GM20431 (cell line): ENCODE results near the gene ITGA2.

Experiments
- in situ Hi-C: fragments of 300-500 bp; cut with MseI, MboI; formaldehyde crosslinking; loops from one replicate; pipeline ENCODE4 v1.15.0; 2020; ENCODE audit warnings: low sequenced_read_pairs; ENCODE audit not compliant: unreplicated experiment

Gene ITGA2

GRCh38 chr5:53126521-53126920 is 137.4 kb downstream of the ITGA2 start:
- in situ Hi-C loops: no loop called here

- in situ Hi-C loops: no loop called here
Observed at GRCh38 chr5:53127107-53127506, 138.0 kb downstream of the ITGA2 start.

- in situ Hi-C loops: no loop called here
Observed at GRCh38 chr5:53128481-53128880, 139.3 kb downstream of the ITGA2 start.

- in situ Hi-C loops: no loop called here
Observed at GRCh38 chr5:53130266-53130665, 141.1 kb downstream of the ITGA2 start.

GRCh38 chr5:53133020-53133419 is 143.9 kb downstream of the ITGA2 start:
- in situ Hi-C loops: no loop called here
